ENCODE results near the gene CHRNE.
A peak's percentile ranks its signal among the peaks of the same experiment; 100 is the strongest.

Gene CHRNE

DNA sequence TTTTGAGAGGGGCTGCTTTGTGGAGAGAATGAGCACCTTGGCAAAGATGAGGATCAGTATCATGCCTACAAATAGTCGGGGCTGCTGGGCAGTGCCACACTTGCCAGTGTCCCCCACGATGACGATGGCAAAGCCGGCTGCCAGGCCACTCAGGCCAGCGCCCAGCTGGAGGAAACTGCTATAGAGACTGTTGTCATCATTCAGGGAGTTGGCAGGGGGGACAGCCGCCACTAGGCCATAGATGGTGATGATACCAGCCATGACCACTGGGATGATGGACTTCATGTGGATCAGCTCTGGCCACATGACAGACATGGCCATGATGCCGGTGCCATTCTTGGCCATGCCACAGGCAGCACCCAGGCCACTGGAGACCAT, 46.0 kb downstream of the CHRNE start:
- Histone ChIP-seq H4K91ac (ENCODE audit: low read depth, low read length, poor library complexity) (no peak overlapping the region), H4K8ac (ENCODE audit: low read depth, low read length) (no peak overlapping the region), H3K27me3 (ENCODE audit: control insufficient read depth in 3 of 3, insufficient read depth in 3 of 3, low read depth in 1 of 3, low read length in 3 of 3) (no peaks in the 10 kb centered on the region), H3K9me3 (replicated peaks in 1 of 2; ENCODE audit: control insufficient read depth in 2 of 2, insufficient read depth in 1 of 2, low read depth in 1 of 2, low read length in 2 of 2) (no peaks in the 10 kb centered on the region), H3K36me3 (replicated peaks in 1 of 2; ENCODE audit: control insufficient read depth in 2 of 2, insufficient read depth in 2 of 2, low read length in 2 of 2) (peaks cover 0 to 20% of the 10 kb centered on the region in 2 donors), H2BK15ac (ENCODE audit: low read length) (no peak overlapping the region), H3K4me2 (ENCODE audit: insufficient read depth, low read length, poor library complexity, severe bottlenecking) (no peak overlapping the region), H3K79me1 (ENCODE audit: low read depth, low read length) (peaks cover 2% of the 10 kb centered on the region), H2BK120ac (ENCODE audit: low read depth, low read length) (no peak overlapping the region), H3K9ac (ENCODE audit: low read depth, low read length, poor library complexity) (no peak overlapping the region), H2AK5ac (ENCODE audit: low read depth, low read length) (no peak overlapping the region), H2BK5ac (ENCODE audit: low read length) (no peak overlapping the region), H3K27ac (replicated peaks; ENCODE audit: low read length) (no peak overlapping the region), H3K14ac (ENCODE audit: low read length) (no peak overlapping the region), H3K18ac (ENCODE audit: low read length) (no peak overlapping the region), H2AFZ (ENCODE audit: low read length) (no peak overlapping the region), H2BK12ac (ENCODE audit: low read length) (no peak overlapping the region), H3K23ac (ENCODE audit: low read depth, low read length, poor library complexity) (no peak overlapping the region), H3K4me1 (ENCODE audit: control insufficient read depth in 2 of 2, insufficient read depth in 1 of 2, low read depth in 1 of 2, low read length in 2 of 2) (peaks cover 21 to 30% of the 10 kb centered on the region in 2 donors), H3K4me3 (ENCODE audit: low read length in 2 of 2) (no peak overlapping the region), H3K4ac (ENCODE audit: low read length) (no peak overlapping the region)
- no peak for DNase-seq (ENCODE audit: low spot score)
- no CpG with 5 or more reads among the region's 7 CpGs for WGBS, 2 donors (ENCODE audit: extremely low coverage in 2 of 2, insufficient read length in 2 of 2, insufficient replicate concordance in 1 of 2)

DNA sequence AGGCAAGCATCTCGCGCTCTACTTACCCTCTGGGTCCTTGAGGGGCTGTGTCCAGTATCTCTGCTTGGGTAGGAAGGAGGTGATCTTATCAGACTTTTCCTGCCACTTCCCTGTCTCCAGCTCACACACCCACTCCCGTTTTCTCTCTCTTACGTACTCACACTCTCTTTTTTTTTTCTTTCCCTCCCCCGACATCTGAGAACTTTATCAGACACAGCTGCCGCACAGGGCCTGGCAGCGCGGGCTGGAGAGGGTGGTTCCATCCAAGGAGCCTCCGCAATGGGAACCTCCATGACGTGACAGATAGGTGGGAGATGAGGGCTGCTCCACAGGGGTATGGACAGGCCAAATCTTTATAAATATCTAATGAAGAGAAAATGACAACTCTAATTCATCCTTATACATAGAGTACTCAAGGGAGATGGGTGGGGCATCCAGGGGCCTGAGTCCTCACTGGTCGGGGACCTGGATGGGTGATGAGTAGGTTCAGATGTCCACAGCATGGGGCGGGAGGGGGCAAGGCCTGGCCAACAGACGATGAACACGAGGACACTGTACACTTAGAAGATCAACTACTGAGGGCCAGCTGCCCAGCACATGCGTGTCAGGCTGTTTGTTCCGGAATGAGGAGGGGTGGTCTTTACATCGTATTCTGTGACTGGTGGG, 46.5 kb downstream of the CHRNE start:
- no peaks in the 10 kb centered on the region for H3K27me3 ChIP-seq (ENCODE audit: control insufficient read depth in 3 of 3, insufficient read depth in 3 of 3, low read depth in 1 of 3, low read length in 3 of 3)
- no peak overlapping the region for H2BK120ac ChIP-seq (ENCODE audit: low read depth, low read length)
- no peak overlapping the region for H2AFZ ChIP-seq (ENCODE audit: low read length)
- H3K23ac ChIP-seq (ENCODE audit: low read depth, low read length, poor library complexity): no peak overlapping the region
- no peak overlapping the region for H3K4ac ChIP-seq (ENCODE audit: low read length)
- H3K9me3 ChIP-seq (replicated peaks in 1 of 2; ENCODE audit: control insufficient read depth in 2 of 2, insufficient read depth in 1 of 2, low read depth in 1 of 2, low read length in 2 of 2): no peaks in the 10 kb centered on the region
- H3K4me3 ChIP-seq (ENCODE audit: low read length in 2 of 2): no peak overlapping the region
- H2BK5ac ChIP-seq (ENCODE audit: low read length): no peak overlapping the region
- H3K4me2 ChIP-seq (ENCODE audit: insufficient read depth, low read length, poor library complexity, severe bottlenecking): no peak overlapping the region
- no peak overlapping the region for H3K18ac ChIP-seq (ENCODE audit: low read length)
- H3K79me1 ChIP-seq (ENCODE audit: low read depth, low read length): peaks cover 2% of the 10 kb centered on the region
- WGBS, 2 donors (ENCODE audit: extremely low coverage in 2 of 2, insufficient read length in 2 of 2, insufficient replicate concordance in 1 of 2): 100% methylated on average over 3 of the region's 17 CpGs; no CpG with 5 or more reads in 1 of the 2 donors
- H3K14ac ChIP-seq (ENCODE audit: low read length): no peak overlapping the region
- H2BK12ac ChIP-seq (ENCODE audit: low read length): no peak overlapping the region
- DNase-seq (ENCODE audit: low spot score): no peak
- no peak overlapping the region for H3K27ac ChIP-seq (replicated peaks; ENCODE audit: low read length)
- peaks cover 21 to 30% of the 10 kb centered on the region in 2 donors for H3K4me1 ChIP-seq (ENCODE audit: control insufficient read depth in 2 of 2, insufficient read depth in 1 of 2, low read depth in 1 of 2, low read length in 2 of 2)
- H2BK15ac ChIP-seq (ENCODE audit: low read length): peak overlapping the region; percentile 9
- no peak overlapping the region for H3K9ac ChIP-seq (ENCODE audit: low read depth, low read length, poor library complexity)
- H2AK5ac ChIP-seq (ENCODE audit: low read depth, low read length): no peak overlapping the region
- no peak overlapping the region for H4K8ac ChIP-seq (ENCODE audit: low read depth, low read length)
- no peak overlapping the region for H4K91ac ChIP-seq (ENCODE audit: low read depth, low read length, poor library complexity)
- peaks cover 0 to 20% of the 10 kb centered on the region in 2 donors for H3K36me3 ChIP-seq (replicated peaks in 1 of 2; ENCODE audit: control insufficient read depth in 2 of 2, insufficient read depth in 2 of 2, low read length in 2 of 2)

GRCh38 chr17:4854111-4854681, 48.7 kb downstream of the CHRNE start:
- Histone ChIP-seq H3K18ac (ENCODE audit: low read length) (no peak overlapping the region), H2BK5ac (ENCODE audit: low read length) (peak overlapping the region; percentile 61), H3K4me3 (ENCODE audit: low read length in 2 of 2) (no peak overlapping the region), H4K91ac (ENCODE audit: low read depth, low read length, poor library complexity) (no peak overlapping the region), H3K4me2 (ENCODE audit: insufficient read depth, low read length, poor library complexity, severe bottlenecking) (no peak overlapping the region), H4K8ac (ENCODE audit: low read depth, low read length) (no peak overlapping the region), H2AFZ (ENCODE audit: low read length) (no peak overlapping the region), H2BK12ac (ENCODE audit: low read length) (no peak overlapping the region), H2AK5ac (ENCODE audit: low read depth, low read length) (no peak overlapping the region), H3K27me3 (ENCODE audit: control insufficient read depth in 3 of 3, insufficient read depth in 3 of 3, low read depth in 1 of 3, low read length in 3 of 3) (no peaks in the 10 kb centered on the region), H3K4me1 (ENCODE audit: control insufficient read depth in 2 of 2, insufficient read depth in 1 of 2, low read depth in 1 of 2, low read length in 2 of 2) (peaks cover 23 to 30% of the 10 kb centered on the region in 2 donors), H3K9ac (ENCODE audit: low read depth, low read length, poor library complexity) (no peak overlapping the region), H2BK120ac (ENCODE audit: low read depth, low read length) (no peak overlapping the region), H3K23ac (ENCODE audit: low read depth, low read length, poor library complexity) (no peak overlapping the region), H3K14ac (ENCODE audit: low read length) (no peak overlapping the region), H3K9me3 (replicated peaks in 1 of 2; ENCODE audit: control insufficient read depth in 2 of 2, insufficient read depth in 1 of 2, low read depth in 1 of 2, low read length in 2 of 2) (no peaks in the 10 kb centered on the region), H2BK15ac (ENCODE audit: low read length) (no peak overlapping the region), H3K4ac (ENCODE audit: low read length) (no peak overlapping the region), H3K36me3 (replicated peaks in 1 of 2; ENCODE audit: control insufficient read depth in 2 of 2, insufficient read depth in 2 of 2, low read length in 2 of 2) (peaks cover 0 to 6% of the 10 kb centered on the region in 2 donors), H3K27ac (replicated peaks; ENCODE audit: low read length) (no peak overlapping the region), H3K79me1 (ENCODE audit: low read depth, low read length) (peaks cover 2% of the 10 kb centered on the region)
- no CpG with 5 or more reads among the region's 5 CpGs for WGBS, 2 donors (ENCODE audit: extremely low coverage in 2 of 2, insufficient read length in 2 of 2, insufficient replicate concordance in 1 of 2)
- no peak for DNase-seq (ENCODE audit: low spot score)

DNA sequence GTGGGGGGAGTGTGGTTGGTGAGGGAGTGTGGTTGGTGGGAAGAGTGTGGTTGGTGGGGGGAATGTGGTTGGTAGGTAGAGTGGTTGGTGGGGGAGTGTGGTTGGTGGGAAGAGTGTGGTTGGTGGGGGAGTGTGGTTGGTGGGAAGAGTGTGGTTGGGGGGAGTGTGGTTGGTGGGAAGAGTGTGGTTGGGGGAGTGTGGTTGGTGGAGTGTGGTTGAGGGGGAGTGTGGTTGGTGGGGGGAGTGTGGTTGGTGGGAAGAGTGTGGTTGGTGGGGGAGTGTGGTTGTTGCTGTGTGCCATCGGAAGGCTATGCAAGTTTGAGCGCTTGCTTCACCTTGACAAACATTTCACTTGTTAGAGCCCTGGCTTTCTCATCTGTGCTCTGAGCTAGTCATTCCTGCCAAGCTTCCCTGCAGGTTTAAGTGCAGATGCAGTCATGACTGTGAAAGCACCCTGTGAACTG, 49.7 kb downstream of the CHRNE start:
- no peak overlapping the region for H3K4ac ChIP-seq (ENCODE audit: low read length)
- peaks cover 19 to 23% of the 10 kb centered on the region in 2 donors for H3K4me1 ChIP-seq (ENCODE audit: control insufficient read depth in 2 of 2, insufficient read depth in 1 of 2, low read depth in 1 of 2, low read length in 2 of 2)

More for the DNA sequence above, 49.7 kb downstream of the CHRNE start:
- Histone ChIP-seq H4K8ac (ENCODE audit: low read depth, low read length) (no peak overlapping the region), H3K18ac (ENCODE audit: low read length) (no peak overlapping the region), H2BK120ac (ENCODE audit: low read depth, low read length) (no peak overlapping the region), H3K9ac (ENCODE audit: low read depth, low read length, poor library complexity) (no peak overlapping the region), H3K4me3 (ENCODE audit: low read length in 2 of 2) (no peak overlapping the region), H2BK12ac (ENCODE audit: low read length) (no peak overlapping the region), H3K27me3 (ENCODE audit: control insufficient read depth in 3 of 3, insufficient read depth in 3 of 3, low read depth in 1 of 3, low read length in 3 of 3) (no peaks in the 10 kb centered on the region), H2BK15ac (ENCODE audit: low read length) (no peak overlapping the region), H3K79me1 (ENCODE audit: low read depth, low read length) (peaks cover 2% of the 10 kb centered on the region), H4K91ac (ENCODE audit: low read depth, low read length, poor library complexity) (no peak overlapping the region), H3K27ac (replicated peaks; ENCODE audit: low read length) (no peak overlapping the region), H3K4me2 (ENCODE audit: insufficient read depth, low read length, poor library complexity, severe bottlenecking) (no peak overlapping the region), H3K14ac (ENCODE audit: low read length) (no peak overlapping the region), H2AFZ (ENCODE audit: low read length) (no peak overlapping the region), H3K36me3 (replicated peaks in 1 of 2; ENCODE audit: control insufficient read depth in 2 of 2, insufficient read depth in 2 of 2, low read length in 2 of 2) (peaks cover 0 to 6% of the 10 kb centered on the region in 2 donors), H2BK5ac (ENCODE audit: low read length) (no peak overlapping the region), H3K9me3 (replicated peaks in 1 of 2; ENCODE audit: control insufficient read depth in 2 of 2, insufficient read depth in 1 of 2, low read depth in 1 of 2, low read length in 2 of 2) (no peaks in the 10 kb centered on the region), H3K23ac (ENCODE audit: low read depth, low read length, poor library complexity) (no peak overlapping the region), H2AK5ac (ENCODE audit: low read depth, low read length) (no peak overlapping the region)
- DNase-seq (ENCODE audit: low spot score): no peak
- WGBS, 2 donors (ENCODE audit: extremely low coverage in 2 of 2, insufficient read length in 2 of 2, insufficient replicate concordance in 1 of 2): no CpG with 5 or more reads among the region's 2 CpGs

Measured in neuronal stem cell (in vitro differentiated cells).